Coronary artery (tissue), 2 donors: ENCODE results near the gene AMN1.

Source experiments
- DNase-seq: peaks from one replicate; pipeline ENCODE4 v3.0.0-alpha.2; 2017; ENCODE audit warnings: low spot score
- H3K27ac ChIP-seq, 2 donors: fragments of 200-600 bp; sonication (generic); one replicate each; pipeline ENCODE4 v1.5.1; 2016 to 2019
- H3K4me3 ChIP-seq: fragments of 200-600 bp; sonication (generic); 2 replicates; pipeline ENCODE4 v1.5.1; 2016; ENCODE audit warnings: mild to moderate bottlenecking, moderate library complexity
- TF ChIP-seq, protein P1 (sequence below): fragments of 200-600 bp; sonication (generic); IDR thresholded peaks from one replicate; pipeline ENCODE4 v1.5.1; 2019; ENCODE audit warnings: antibody characterized with exemption

AMN1 gene

DNA sequence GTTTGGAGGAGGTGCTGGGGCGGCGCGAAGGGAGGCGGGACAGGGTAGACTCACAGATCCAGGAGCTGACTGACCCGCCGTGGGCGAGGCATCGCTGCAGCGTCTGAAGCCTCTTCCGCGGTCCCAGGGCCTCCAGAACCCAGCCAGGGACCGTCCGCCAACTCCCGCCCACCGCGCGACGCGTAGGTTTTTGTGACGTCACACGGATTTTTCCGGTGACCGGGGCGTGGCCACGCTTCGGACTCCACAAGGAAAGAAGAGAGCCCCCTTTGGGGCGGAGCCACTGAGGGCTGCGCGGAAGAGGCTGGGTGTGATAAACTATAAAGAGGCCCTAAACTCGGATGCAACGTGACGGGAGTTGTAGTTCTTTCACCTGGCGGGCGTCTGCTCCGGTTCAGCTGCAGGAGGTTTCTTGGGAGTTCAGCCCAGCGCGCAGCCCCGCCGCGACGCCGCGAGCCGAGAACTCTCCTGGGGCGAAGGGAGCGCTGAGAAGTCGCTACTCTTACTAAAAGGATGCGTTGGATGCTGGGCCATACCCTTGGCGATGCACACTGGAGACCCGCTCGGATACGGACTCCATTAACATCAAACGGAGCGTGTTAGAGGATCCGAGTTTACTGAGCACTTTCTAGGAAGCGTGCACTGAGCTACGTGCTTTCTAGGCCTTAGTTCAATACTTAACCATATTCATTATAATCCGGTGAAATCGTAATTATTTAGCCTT lies at the start of gene AMN1:
Gene AMN1 (minus strand): TSS at position 105 of the 724 bp plus-strand sequence. CDS start 13 bp downstream, at position 92.
- peak within 1 kb of the TSS; percentile 87 to 97 for H3K27ac ChIP-seq
- peak within 1 kb of the TSS; percentile 82 for H3K4me3 ChIP-seq
- TF ChIP-seq, protein P1, sequence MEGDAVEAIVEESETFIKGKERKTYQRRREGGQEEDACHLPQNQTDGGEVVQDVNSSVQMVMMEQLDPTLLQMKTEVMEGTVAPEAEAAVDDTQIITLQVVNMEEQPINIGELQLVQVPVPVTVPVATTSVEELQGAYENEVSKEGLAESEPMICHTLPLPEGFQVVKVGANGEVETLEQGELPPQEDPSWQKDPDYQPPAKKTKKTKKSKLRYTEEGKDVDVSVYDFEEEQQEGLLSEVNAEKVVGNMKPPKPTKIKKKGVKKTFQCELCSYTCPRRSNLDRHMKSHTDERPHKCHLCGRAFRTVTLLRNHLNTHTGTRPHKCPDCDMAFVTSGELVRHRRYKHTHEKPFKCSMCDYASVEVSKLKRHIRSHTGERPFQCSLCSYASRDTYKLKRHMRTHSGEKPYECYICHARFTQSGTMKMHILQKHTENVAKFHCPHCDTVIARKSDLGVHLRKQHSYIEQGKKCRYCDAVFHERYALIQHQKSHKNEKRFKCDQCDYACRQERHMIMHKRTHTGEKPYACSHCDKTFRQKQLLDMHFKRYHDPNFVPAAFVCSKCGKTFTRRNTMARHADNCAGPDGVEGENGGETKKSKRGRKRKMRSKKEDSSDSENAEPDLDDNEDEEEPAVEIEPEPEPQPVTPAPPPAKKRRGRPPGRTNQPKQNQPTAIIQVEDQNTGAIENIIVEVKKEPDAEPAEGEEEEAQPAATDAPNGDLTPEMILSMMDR: no peak
- DNase-seq: peak; percentile 100

DNA sequence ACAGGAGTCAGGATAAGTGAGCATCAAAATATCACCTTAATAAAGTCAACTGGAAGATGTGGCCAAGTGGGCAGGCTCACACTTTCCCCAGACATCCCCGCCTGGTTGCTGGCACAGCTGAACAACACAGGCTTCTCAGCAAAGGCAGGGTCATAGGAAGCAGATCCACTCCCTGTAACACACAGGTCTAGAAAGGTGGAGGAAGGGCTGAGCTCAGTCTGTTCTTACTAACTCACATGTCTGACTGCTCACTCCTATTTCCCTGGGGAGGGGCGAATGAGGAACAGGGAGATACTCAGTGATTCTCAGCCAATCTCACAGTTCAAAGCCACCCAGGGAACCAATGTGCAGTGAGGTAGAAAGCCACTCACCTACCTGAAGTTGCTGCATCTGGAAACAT lies 45.0 kb upstream of the AMN1 start:
- no peak for DNase-seq
- no peak overlapping the region for H3K27ac ChIP-seq
- no peak overlapping the region for H3K4me3 ChIP-seq
- TF ChIP-seq, protein P1: no peak

DNA sequence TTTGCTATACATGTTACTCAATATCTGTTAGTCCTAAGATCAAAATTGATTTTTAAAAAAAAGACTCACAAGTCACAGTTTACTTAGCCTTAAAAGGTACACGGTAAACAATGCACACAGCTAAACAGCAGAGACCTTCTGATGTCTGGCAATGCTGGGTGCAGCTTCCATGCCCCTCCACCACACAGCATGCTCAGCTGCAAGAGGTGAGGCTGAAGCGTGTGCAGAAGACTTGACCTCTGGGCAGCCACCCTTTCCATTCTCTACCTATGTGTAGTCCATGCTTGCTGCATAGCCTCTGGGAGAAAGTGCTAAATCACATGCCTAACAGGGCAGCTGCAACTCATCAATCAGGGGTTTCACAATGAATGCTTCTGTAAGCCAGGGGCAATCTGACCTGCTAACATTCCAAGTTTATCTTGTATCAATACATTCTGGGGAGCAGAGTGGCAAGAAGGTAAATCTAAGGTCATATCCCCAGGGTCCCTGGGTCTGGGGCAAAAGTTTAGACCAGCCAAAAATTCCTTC lies 44.5 kb upstream of the AMN1 start:
- H3K27ac ChIP-seq: no peak overlapping the region
- no peak for DNase-seq
- TF ChIP-seq, protein P1: no peak
- H3K4me3 ChIP-seq: no peak overlapping the region

DNA sequence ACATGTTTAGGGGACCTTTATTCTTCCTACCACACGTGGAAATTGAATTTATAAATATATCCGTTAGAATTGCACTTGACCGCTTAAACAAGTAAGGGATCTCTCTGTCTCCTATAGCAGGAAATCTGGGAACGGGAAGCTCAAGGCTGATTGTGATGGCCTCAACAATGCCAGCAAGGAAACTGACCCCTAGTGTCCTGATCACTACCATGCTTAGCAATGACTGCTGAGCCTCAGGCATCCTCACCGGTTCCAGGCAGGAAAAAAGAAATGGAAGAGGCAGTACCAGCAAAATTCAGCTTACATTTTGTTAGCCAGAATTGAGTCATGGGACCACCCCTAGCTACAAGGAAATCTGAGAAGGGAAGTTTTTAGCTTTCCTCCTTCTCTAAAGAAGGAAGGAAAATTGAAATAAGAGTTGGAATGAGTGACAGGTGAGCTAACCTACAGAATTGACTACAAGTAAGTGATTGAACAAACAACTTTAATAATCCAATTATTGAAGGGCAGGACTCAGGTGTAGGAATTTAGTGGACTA lies 43.9 kb upstream of the AMN1 start:
- Histone ChIP-seq H3K4me3 (no peak overlapping the region), H3K27ac (no peak overlapping the region)
- TF ChIP-seq, protein P1: no peak
- DNase-seq: no peak

DNA sequence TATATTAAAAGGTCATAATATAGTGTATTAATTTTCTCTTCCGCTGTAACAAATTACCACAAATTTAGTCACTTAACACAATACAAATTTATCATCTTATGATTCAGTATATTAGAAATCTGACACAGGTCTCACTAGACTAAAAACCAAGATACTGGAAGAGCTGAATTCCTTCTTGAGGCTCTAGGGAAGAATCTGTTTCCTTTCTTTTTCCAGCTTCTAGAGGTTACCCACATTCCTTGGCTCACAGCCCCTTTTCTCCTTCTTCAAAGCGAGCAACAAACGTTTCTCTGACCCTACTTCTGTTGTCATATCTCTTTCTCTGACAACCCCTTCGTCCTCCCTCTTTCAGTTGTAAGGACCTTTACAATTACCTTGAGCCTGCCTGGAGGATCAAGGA lies 43.4 kb upstream of the AMN1 start:
- DNase-seq: no peak
- TF ChIP-seq, protein P1: no peak
- no peak overlapping the region for H3K27ac ChIP-seq
- no peak overlapping the region for H3K4me3 ChIP-seq

DNA sequence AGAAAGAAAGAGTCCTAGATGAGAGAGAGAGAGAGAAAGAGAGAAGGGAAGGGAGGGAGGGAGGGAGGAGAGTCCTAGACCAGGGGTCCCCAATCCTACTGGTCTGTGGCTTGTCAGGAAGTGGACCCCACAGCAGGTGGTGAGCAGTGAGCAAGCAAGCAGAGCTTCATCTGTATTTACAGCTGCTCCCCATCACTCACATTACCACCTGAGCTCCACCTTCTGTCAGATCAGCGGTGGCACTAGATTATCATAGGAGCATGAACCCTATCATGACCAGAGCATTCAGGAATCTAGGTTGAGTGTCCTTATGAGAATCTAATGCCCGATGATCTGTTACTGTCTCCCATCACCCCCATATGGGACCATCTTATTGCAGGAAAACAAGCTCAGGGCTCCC lies 39.2 kb upstream of the AMN1 start:
- no peak for DNase-seq
- TF ChIP-seq, protein P1: no peak
- no peak overlapping the region for H3K27ac ChIP-seq
- no peak overlapping the region for H3K4me3 ChIP-seq

DNA sequence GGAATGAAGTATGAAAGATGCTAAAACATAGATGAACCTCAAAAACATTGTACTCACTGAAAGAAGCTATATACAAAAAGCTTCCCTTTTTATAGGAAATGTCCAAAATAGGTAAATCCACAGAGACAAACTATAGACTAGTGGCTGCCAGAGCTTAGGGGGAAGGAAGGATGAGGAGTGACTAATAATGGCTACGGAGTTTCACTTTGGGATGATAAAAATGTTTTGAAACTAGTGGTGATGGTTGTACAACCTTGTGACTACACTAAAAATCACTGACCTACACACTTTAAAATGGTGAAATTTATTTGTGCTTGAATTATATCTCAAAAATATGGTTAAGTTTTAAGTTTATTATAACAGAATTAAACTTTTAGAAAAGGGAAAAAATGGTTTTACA lies 37.1 kb upstream of the AMN1 start:
- TF ChIP-seq, protein P1: no peak
- no peak for DNase-seq
- Histone ChIP-seq H3K27ac (no peak overlapping the region), H3K4me3 (no peak overlapping the region)
